HepG2 (cell line): ENCODE measurements around the gene SH3GLB2. TPM values are rescaled to one million over a fixed set of nuclear protein-coding genes. Genes with fewer than 3 reads are reported as not detected.
A peak's percentile ranks its signal among the peaks of the same experiment; 100 is the strongest.

Experiments used
- ISL2 ChIP-seq: sonication (generic); formaldehyde crosslinking; IDR thresholded peaks from 2 replicates; pipeline ENCODE4 v1.5.0; 2020; ENCODE audit warnings: missing genetic modification reagents
- KDM2A ChIP-seq: sonication (generic); formaldehyde crosslinking; IDR thresholded peaks from 2 replicates; pipeline ENCODE4 v1.4.0; 2020; ENCODE audit warnings: low read depth, missing genetic modification reagents, borderline replicate concordance
- LCORL ChIP-seq, 2 experiments: fragments of 450-650 bp in 1 of 2; sonication (generic) in 1 of 2; formaldehyde crosslinking in 1 of 2; IDR thresholded peaks; 2 replicates each; pipeline versions ENCODE4 v1.5.0 to v1.6.1; 2017 to 2020; ENCODE audit warnings: antibody characterized with exemption in 1 of 2, missing genetic modification reagents in 1 of 2
- MATR3 ChIP-seq: sonication (generic); formaldehyde crosslinking; IDR thresholded peaks from 2 replicates; pipeline ENCODE4 v1.4.0; 2020; ENCODE audit warnings: missing genetic modification reagents
- NR3C1 ChIP-seq: sonication (generic); formaldehyde crosslinking; IDR thresholded peaks from 2 replicates; pipeline ENCODE4 v1.4.0; 2020; ENCODE audit warnings: missing genetic modification reagents
- POLR2A ChIP-seq, 2 experiments: IDR thresholded peaks; 2 replicates each; pipeline ENCODE4 v1.6.1; 2011; ENCODE audit warnings: low read depth in 2 of 2, low read length in 2 of 2, mild to moderate bottlenecking in 1 of 2, moderate library complexity in 1 of 2; ENCODE audit not compliant: insufficient read depth in 1 of 2
- RFX3 ChIP-seq: IDR thresholded peaks from 2 replicates; pipeline ENCODE4 v1.6.1; 2016; ENCODE audit warnings: missing biosample characterization, missing genetic modification reagents
- RFX5 ChIP-seq: IDR thresholded peaks from 2 replicates; pipeline ENCODE4 v1.6.1; 2011; ENCODE audit warnings: low read depth, low read length, improper control_type of control experiment
- SAP130 ChIP-seq: IDR thresholded peaks from 2 replicates; pipeline ENCODE4 v1.6.1; 2016; ENCODE audit warnings: low read depth
- SP4 ChIP-seq: sonication (generic); formaldehyde crosslinking; IDR thresholded peaks from 2 replicates; pipeline ENCODE4 v1.8.1; 2023; ENCODE audit warnings: mild to moderate bottlenecking, missing genetic modification reagents
- SRY ChIP-seq: sonication (generic); formaldehyde crosslinking; IDR thresholded peaks from 2 replicates; pipeline ENCODE4 v1.8.0; 2022; ENCODE audit warnings: mild to moderate bottlenecking, missing genetic modification reagents
- TMF1 ChIP-seq: sonication (generic); formaldehyde crosslinking; IDR thresholded peaks from 2 replicates; pipeline ENCODE4 v1.8.1; 2022; ENCODE audit warnings: low read depth, missing genetic modification reagents
- ZFAT ChIP-seq: sonication (generic); formaldehyde crosslinking; conservative IDR thresholded peaks from 2 replicates; pipeline ENCODE4 v1.8.1; 2023; ENCODE audit warnings: missing genetic modification reagents, inconsistent platforms
- ZNF33B ChIP-seq: sonication (generic); formaldehyde crosslinking; IDR thresholded peaks from 2 replicates; pipeline ENCODE4 v1.5.1; 2020; ENCODE audit warnings: mild to moderate bottlenecking, missing genetic modification reagents
- ZNF766 ChIP-seq: sonication (generic); formaldehyde crosslinking; IDR thresholded peaks from 2 replicates; pipeline ENCODE4 v1.5.0; 2020; ENCODE audit warnings: missing genetic modification reagents, borderline replicate concordance
- polyA plus RNA-seq, 8 experiments: library from polyadenylated mRNA; depleted of rRNA in 3 of 8; stranded (reverse) in 7 of 8; unstranded in 1 of 8; fragments of >200 nt; fragmentation: Illumina TruSeq in 4 of 8; extraction: Trizol in 4 of 8; gene quantifications; 2 replicates each; pipeline versions ENCODE4 v1.2.1 to v1.2.3, GENCODE V29; 2011 to 2016; ENCODE audit warnings: low read depth in 4 of 8, missing spikeins in 1 of 8, mixed read lengths in 1 of 8; ENCODE audit not compliant: insufficient read depth in 1 of 8
- total RNA-seq, 5 experiments: library from RNA; depleted of rRNA; stranded (reverse); fragments of >200 nt; fragmentation: Illumina TruSeq; extraction: Trizol; gene quantifications; 2 replicates each; pipeline ENCODE4 v1.2.3, GENCODE V29; 2016; ENCODE audit warnings: low read depth in 1 of 5
- TF ChIP-seq, protein P1 (sequence below): sonication (generic); formaldehyde crosslinking; IDR thresholded peaks from 2 replicates; pipeline ENCODE4 v1.5.0; 2020; ENCODE audit warnings: missing genetic modification reagents
- TF ChIP-seq, protein P2 (sequence below): sonication (generic); formaldehyde crosslinking; IDR thresholded peaks from 2 replicates; pipeline ENCODE4 v1.4.0; 2020; ENCODE audit warnings: missing genetic modification reagents
- TF ChIP-seq, protein P3 (sequence below): sonication (generic); formaldehyde crosslinking; IDR thresholded peaks from 2 replicates; pipeline ENCODE4 v1.5.0; 2020; ENCODE audit warnings: missing genetic modification reagents
- TF ChIP-seq, protein P4 (sequence below): sonication (generic); formaldehyde crosslinking; IDR thresholded peaks from 2 replicates; pipeline ENCODE4 v1.5.0; 2020; ENCODE audit warnings: mild to moderate bottlenecking, missing genetic modification reagents, moderate library complexity
- TF ChIP-seq, protein P5 (sequence below): sonication (generic); formaldehyde crosslinking; IDR thresholded peaks from 2 replicates; pipeline ENCODE4 v1.8.0; 2022; ENCODE audit warnings: missing genetic modification reagents, mild to moderate bottlenecking, inconsistent platforms, borderline replicate concordance
- TF ChIP-seq, protein P6 (sequence below): sonication (generic); formaldehyde crosslinking; IDR thresholded peaks from 2 replicates; pipeline ENCODE4 v1.4.0; 2020; ENCODE audit warnings: mild to moderate bottlenecking, missing genetic modification reagents
- TF ChIP-seq, protein P7 (sequence below): sonication (generic); formaldehyde crosslinking; IDR thresholded peaks from 2 replicates; pipeline ENCODE4 v1.8.1; 2022; ENCODE audit warnings: mild to moderate bottlenecking, missing genetic modification reagents

Gene SH3GLB2
- total and polyA plus RNA-seq, 2 of the 13 experiments (the other 11 are each of a cell fraction or from before 2014, with no cell fraction given): 24.0 to 40.6 TPM

DNA sequence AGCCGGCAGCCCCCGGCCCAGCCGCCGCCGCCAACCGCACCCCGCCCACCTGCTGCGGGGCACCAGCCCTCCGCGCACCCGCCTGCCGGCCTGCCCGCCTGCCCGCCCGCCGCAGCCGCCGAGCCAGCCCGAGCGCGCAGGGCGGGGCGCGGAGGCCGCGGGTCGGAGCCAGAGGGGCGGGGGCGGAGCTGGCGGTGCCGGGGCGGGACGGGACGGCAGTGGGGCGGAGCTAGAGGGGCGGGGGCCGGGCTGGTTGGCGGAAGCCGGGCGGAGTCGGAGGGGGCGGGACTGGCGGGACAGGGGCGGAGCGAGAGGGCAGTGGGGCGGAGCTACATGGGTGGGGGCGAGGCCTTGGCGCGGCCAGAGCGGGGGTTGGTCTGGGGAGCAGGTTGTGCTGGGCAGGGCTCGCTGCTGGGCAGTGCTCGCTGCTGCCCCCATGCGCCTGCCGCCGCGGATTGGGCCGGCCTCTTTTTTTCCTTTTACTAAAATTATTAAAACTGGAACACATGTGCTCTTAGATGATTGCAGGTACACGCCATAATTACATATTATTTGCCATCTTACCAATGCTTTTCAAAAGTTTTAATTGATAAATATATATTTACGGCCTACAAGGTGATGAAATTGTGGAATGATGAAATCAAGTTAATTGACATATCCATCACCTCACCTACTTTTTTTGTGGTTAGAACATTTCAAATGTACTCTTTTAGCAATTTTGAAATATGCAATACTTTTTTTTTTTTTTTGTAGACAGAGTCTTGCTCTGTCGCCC lies at the start of gene SH3GLB2 (continued):
- TF ChIP-seq, protein P1, sequence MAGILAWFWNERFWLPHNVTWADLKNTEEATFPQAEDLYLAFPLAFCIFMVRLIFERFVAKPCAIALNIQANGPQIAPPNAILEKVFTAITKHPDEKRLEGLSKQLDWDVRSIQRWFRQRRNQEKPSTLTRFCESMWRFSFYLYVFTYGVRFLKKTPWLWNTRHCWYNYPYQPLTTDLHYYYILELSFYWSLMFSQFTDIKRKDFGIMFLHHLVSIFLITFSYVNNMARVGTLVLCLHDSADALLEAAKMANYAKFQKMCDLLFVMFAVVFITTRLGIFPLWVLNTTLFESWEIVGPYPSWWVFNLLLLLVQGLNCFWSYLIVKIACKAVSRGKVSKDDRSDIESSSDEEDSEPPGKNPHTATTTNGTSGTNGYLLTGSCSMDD: no peak
- TF ChIP-seq, protein P2, sequence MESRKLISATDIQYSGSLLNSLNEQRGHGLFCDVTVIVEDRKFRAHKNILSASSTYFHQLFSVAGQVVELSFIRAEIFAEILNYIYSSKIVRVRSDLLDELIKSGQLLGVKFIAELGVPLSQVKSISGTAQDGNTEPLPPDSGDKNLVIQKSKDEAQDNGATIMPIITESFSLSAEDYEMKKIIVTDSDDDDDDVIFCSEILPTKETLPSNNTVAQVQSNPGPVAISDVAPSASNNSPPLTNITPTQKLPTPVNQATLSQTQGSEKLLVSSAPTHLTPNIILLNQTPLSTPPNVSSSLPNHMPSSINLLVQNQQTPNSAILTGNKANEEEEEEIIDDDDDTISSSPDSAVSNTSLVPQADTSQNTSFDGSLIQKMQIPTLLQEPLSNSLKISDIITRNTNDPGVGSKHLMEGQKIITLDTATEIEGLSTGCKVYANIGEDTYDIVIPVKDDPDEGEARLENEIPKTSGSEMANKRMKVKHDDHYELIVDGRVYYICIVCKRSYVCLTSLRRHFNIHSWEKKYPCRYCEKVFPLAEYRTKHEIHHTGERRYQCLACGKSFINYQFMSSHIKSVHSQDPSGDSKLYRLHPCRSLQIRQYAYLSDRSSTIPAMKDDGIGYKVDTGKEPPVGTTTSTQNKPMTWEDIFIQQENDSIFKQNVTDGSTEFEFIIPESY (CRISPR knock-in tag): no peak
- TF ChIP-seq, protein P3, sequence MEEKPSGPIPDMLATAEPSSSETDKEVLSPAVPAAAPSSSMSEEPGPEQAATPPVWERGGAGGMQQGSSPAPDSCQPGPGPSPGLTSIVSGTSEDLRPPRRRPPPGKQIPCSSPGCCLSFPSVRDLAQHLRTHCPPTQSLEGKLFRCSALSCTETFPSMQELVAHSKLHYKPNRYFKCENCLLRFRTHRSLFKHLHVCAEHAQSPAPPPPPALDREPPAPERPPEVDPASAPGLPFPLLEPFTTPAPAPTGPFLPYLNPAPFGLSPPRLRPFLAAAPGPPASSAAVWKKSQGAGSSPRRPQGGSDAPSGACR (CRISPR knock-in tag): no peak
- TF ChIP-seq SAP130 (peak; percentile 33; the same call in 1 of the 2 replicates), RFX5 (no peak), SRY (CRISPR knock-in tag) (0 out of 2 replicates have a peak, but pooled peaks have one; percentile 0), KDM2A (CRISPR knock-in tag) (no peak), ZFAT (CRISPR knock-in tag) (no peak), ZNF766 (no peak), NR3C1 (CRISPR knock-in tag) (no peak), ISL2 (CRISPR knock-in tag) (no peak), TMF1 (CRISPR knock-in tag) (no peak), RFX3 (CRISPR knock-in tag) (no peak), MATR3 (CRISPR knock-in tag) (no peak), ZNF33B (CRISPR knock-in tag) (no peak), LCORL (IDR thresholded peaks at IDR 0.05) (no peak), LCORL (CRISPR knock-in tag; IDR thresholded peaks at IDR 0.05) (no peak), SP4 (CRISPR knock-in tag) (peak; percentile 55), POLR2A (IDR thresholded peaks at IDR 0.05; ENCODE audit: insufficient read depth in 1 of 2, low read depth in 2 of 2, low read length in 2 of 2) (peak in 1 of 2 experiments; percentile 38; a peak in 1 of 4 replicates)
- TF ChIP-seq, protein P4, sequence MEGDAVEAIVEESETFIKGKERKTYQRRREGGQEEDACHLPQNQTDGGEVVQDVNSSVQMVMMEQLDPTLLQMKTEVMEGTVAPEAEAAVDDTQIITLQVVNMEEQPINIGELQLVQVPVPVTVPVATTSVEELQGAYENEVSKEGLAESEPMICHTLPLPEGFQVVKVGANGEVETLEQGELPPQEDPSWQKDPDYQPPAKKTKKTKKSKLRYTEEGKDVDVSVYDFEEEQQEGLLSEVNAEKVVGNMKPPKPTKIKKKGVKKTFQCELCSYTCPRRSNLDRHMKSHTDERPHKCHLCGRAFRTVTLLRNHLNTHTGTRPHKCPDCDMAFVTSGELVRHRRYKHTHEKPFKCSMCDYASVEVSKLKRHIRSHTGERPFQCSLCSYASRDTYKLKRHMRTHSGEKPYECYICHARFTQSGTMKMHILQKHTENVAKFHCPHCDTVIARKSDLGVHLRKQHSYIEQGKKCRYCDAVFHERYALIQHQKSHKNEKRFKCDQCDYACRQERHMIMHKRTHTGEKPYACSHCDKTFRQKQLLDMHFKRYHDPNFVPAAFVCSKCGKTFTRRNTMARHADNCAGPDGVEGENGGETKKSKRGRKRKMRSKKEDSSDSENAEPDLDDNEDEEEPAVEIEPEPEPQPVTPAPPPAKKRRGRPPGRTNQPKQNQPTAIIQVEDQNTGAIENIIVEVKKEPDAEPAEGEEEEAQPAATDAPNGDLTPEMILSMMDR (CRISPR knock-in tag): peak; percentile 78
- TF ChIP-seq, protein P5, sequence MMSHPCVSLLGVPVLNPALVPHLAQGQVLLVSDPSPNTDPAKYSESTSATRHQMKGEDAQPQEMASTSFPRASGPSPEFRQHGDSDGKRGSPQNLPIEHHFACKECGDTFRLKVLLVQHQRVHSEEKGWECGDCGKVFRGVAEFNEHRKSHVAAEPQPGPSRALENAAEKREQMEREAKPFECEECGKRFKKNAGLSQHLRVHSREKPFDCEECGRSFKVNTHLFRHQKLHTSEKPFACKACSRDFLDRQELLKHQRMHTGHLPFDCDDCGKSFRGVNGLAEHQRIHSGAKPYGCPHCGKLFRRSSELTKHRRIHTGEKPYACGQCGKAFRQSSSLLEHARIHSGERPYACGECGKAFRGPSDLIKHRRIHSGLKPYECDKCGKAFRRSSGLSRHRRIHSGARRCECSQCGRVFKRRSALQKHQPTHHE (CRISPR knock-in tag): no peak
- TF ChIP-seq, protein P6, sequence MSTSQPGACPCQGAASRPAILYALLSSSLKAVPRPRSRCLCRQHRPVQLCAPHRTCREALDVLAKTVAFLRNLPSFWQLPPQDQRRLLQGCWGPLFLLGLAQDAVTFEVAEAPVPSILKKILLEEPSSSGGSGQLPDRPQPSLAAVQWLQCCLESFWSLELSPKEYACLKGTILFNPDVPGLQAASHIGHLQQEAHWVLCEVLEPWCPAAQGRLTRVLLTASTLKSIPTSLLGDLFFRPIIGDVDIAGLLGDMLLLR: no peak
- TF ChIP-seq, protein P7, sequence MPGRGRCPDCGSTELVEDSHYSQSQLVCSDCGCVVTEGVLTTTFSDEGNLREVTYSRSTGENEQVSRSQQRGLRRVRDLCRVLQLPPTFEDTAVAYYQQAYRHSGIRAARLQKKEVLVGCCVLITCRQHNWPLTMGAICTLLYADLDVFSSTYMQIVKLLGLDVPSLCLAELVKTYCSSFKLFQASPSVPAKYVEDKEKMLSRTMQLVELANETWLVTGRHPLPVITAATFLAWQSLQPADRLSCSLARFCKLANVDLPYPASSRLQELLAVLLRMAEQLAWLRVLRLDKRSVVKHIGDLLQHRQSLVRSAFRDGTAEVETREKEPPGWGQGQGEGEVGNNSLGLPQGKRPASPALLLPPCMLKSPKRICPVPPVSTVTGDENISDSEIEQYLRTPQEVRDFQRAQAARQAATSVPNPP (CRISPR knock-in tag): no peak
